ENCODE results near the gene CAMSAP2. TPM values are rescaled to one million over a fixed set of nuclear protein-coding genes. Genes with fewer than 3 reads are reported as not detected.

CAMSAP2 gene
- total and polyA plus RNA-seq, 5 donors from 2014 or later, result 0.13 to 8.4 (median 0.60) TPM

GRCh38 chr1:200834383-200834782 lies 95.7 kb downstream of the CAMSAP2 start:
- Histone ChIP-seq H3K27ac (ENCODE audit: insufficient read depth, low read length, poor library complexity, severe bottlenecking) (no peak overlapping the region), H3K36me3 (ENCODE audit: control insufficient read depth, insufficient read depth, low read length) (no peaks in the 10 kb centered on the region), H3K27me3 (ENCODE audit: control insufficient read depth, insufficient read depth, low read length) (no peaks in the 10 kb centered on the region), H3K4me1 (ENCODE audit: control insufficient read depth, insufficient read depth, low read length, poor library complexity, severe bottlenecking) (no peaks in the 10 kb centered on the region), H3K4me3 (ENCODE audit: low read depth, low read length) (no peak overlapping the region), H3K9me3 (ENCODE audit: control insufficient read depth in 2 of 2, low read length in 2 of 2) (no peaks in the 10 kb centered on the region)
- Mint-ChIP-seq H3K27ac (no peak overlapping the region), H3K4me1 (no peaks in the 10 kb centered on the region), H3K27me3 (no peaks in the 10 kb centered on the region), H3K4me3 (no peak overlapping the region), H3K9me3 (no peaks in the 10 kb centered on the region), H3K36me3 (peaks cover 12% of the 10 kb centered on the region)
- DNase-seq (no peak), ATAC-seq (ENCODE audit: low read depth in 2 of 2) (no peak)

- peaks cover 0 to 2% (median 0%) of the 10 kb centered on the region in 7 donors for H3K9me3 Mint-ChIP-seq
These were observed 97.5 kb downstream of the CAMSAP2 start for GRCh38 chr1:200836213-200836612.

GRCh38 chr1:200837931-200838571 lies 99.4 kb downstream of the CAMSAP2 start:
- peak in 2 of 3 donors; percentile 5 to 15 for DNase-seq

More at GRCh38 chr1:200836213-200836612, 97.5 kb downstream of the CAMSAP2 start:
- Mint-ChIP-seq H3K4me3 (no peak overlapping the region), H3K27ac (no peak overlapping the region), H3K36me3 (peaks cover 12% of the 10 kb centered on the region), H3K4me1 (no peaks in the 10 kb centered on the region), H3K27me3 (no peaks in the 10 kb centered on the region)
- H3K4me1 ChIP-seq (ENCODE audit: control insufficient read depth, insufficient read depth, low read length, poor library complexity, severe bottlenecking), result no peaks in the 10 kb centered on the region
- no peak overlapping the region for H3K27ac ChIP-seq (ENCODE audit: insufficient read depth, low read length, poor library complexity, severe bottlenecking)
- ATAC-seq (ENCODE audit: low read depth in 2 of 2), result no peak
- no peaks in the 10 kb centered on the region for H3K36me3 ChIP-seq (ENCODE audit: control insufficient read depth, insufficient read depth, low read length)
- no peaks in the 10 kb centered on the region for H3K9me3 ChIP-seq (ENCODE audit: control insufficient read depth in 2 of 2, low read length in 2 of 2)
- H3K4me3 ChIP-seq (ENCODE audit: low read depth, low read length), result no peak overlapping the region
- H3K27me3 ChIP-seq (ENCODE audit: control insufficient read depth, insufficient read depth, low read length), result no peaks in the 10 kb centered on the region
- DNase-seq, result no peak

GRCh38 chr1:200838676-200839445 lies 100.2 kb downstream of the CAMSAP2 start:
- Mint-ChIP-seq H3K4me1 (no peaks in the 10 kb centered on the region), H3K36me3 (peaks cover 12% of the 10 kb centered on the region), H3K9me3 (peaks cover 0 to 2% (median 0%) of the 10 kb centered on the region in 7 donors), H3K27me3 (no peaks in the 10 kb centered on the region), H3K27ac (peak overlapping the region in 1 of 3 donors; percentile 11), H3K4me3 (no peak overlapping the region)
- Histone ChIP-seq H3K36me3 (ENCODE audit: control insufficient read depth, insufficient read depth, low read length) (no peaks in the 10 kb centered on the region), H3K27me3 (ENCODE audit: control insufficient read depth, insufficient read depth, low read length) (no peaks in the 10 kb centered on the region), H3K27ac (ENCODE audit: insufficient read depth, low read length, poor library complexity, severe bottlenecking) (no peak overlapping the region), H3K4me3 (ENCODE audit: low read depth, low read length) (no peak overlapping the region), H3K9me3 (ENCODE audit: control insufficient read depth in 2 of 2, low read length in 2 of 2) (no peaks in the 10 kb centered on the region), H3K4me1 (ENCODE audit: control insufficient read depth, insufficient read depth, low read length, poor library complexity, severe bottlenecking) (no peaks in the 10 kb centered on the region)
- no peak for ATAC-seq (ENCODE audit: low read depth in 2 of 2)
- no peak for DNase-seq

More at GRCh38 chr1:200837931-200838571, 99.4 kb downstream of the CAMSAP2 start:
- Mint-ChIP-seq H3K9me3 (peaks cover 0 to 2% (median 0%) of the 10 kb centered on the region in 7 donors), H3K27ac (no peak overlapping the region), H3K4me1 (no peaks in the 10 kb centered on the region), H3K36me3 (peaks cover 12% of the 10 kb centered on the region), H3K27me3 (no peaks in the 10 kb centered on the region), H3K4me3 (no peak overlapping the region)
- Histone ChIP-seq H3K27ac (ENCODE audit: insufficient read depth, low read length, poor library complexity, severe bottlenecking) (no peak overlapping the region), H3K36me3 (ENCODE audit: control insufficient read depth, insufficient read depth, low read length) (no peaks in the 10 kb centered on the region), H3K4me1 (ENCODE audit: control insufficient read depth, insufficient read depth, low read length, poor library complexity, severe bottlenecking) (no peaks in the 10 kb centered on the region), H3K27me3 (ENCODE audit: control insufficient read depth, insufficient read depth, low read length) (no peaks in the 10 kb centered on the region), H3K4me3 (ENCODE audit: low read depth, low read length) (no peak overlapping the region), H3K9me3 (ENCODE audit: control insufficient read depth in 2 of 2, low read length in 2 of 2) (no peaks in the 10 kb centered on the region)
- ATAC-seq (ENCODE audit: low read depth in 2 of 2), result no peak

- no peaks in the 10 kb centered on the region for H3K27me3 Mint-ChIP-seq
- peaks cover 0 to 2% (median 0%) of the 10 kb centered on the region in 7 donors for H3K9me3 Mint-ChIP-seq
- Histone ChIP-seq H3K9me3 (ENCODE audit: control insufficient read depth in 2 of 2, low read length in 2 of 2) (no peaks in the 10 kb centered on the region), H3K4me3 (ENCODE audit: low read depth, low read length) (no peak overlapping the region), H3K36me3 (ENCODE audit: control insufficient read depth, insufficient read depth, low read length) (peaks cover 3% of the 10 kb centered on the region), H3K27me3 (ENCODE audit: control insufficient read depth, insufficient read depth, low read length) (no peaks in the 10 kb centered on the region), H3K4me1 (ENCODE audit: control insufficient read depth, insufficient read depth, low read length, poor library complexity, severe bottlenecking) (no peaks in the 10 kb centered on the region), H3K27ac (ENCODE audit: insufficient read depth, low read length, poor library complexity, severe bottlenecking) (no peak overlapping the region)
- no peak for DNase-seq
- H3K4me1 Mint-ChIP-seq, result no peaks in the 10 kb centered on the region
- ATAC-seq (ENCODE audit: low read depth in 2 of 2), result no peak
- no peak overlapping the region for H3K4me3 Mint-ChIP-seq
- no peak overlapping the region for H3K27ac Mint-ChIP-seq
- H3K36me3 Mint-ChIP-seq, result peaks cover 19% of the 10 kb centered on the region
These were observed 106.7 kb downstream of the CAMSAP2 start for GRCh38 chr1:200845360-200845759.

- Mint-ChIP-seq H3K36me3 (peaks cover 19% of the 10 kb centered on the region), H3K4me3 (no peak overlapping the region), H3K27ac (no peak overlapping the region), H3K27me3 (no peaks in the 10 kb centered on the region), H3K4me1 (no peaks in the 10 kb centered on the region), H3K9me3 (no peaks in the 10 kb centered on the region)
- Histone ChIP-seq H3K4me3 (ENCODE audit: low read depth, low read length) (no peak overlapping the region), H3K9me3 (ENCODE audit: control insufficient read depth in 2 of 2, low read length in 2 of 2) (no peaks in the 10 kb centered on the region), H3K36me3 (ENCODE audit: control insufficient read depth, insufficient read depth, low read length) (peaks cover 3% of the 10 kb centered on the region), H3K27ac (ENCODE audit: insufficient read depth, low read length, poor library complexity, severe bottlenecking) (no peak overlapping the region), H3K4me1 (ENCODE audit: control insufficient read depth, insufficient read depth, low read length, poor library complexity, severe bottlenecking) (no peaks in the 10 kb centered on the region), H3K27me3 (ENCODE audit: control insufficient read depth, insufficient read depth, low read length) (no peaks in the 10 kb centered on the region)
- ATAC-seq (ENCODE audit: low read depth in 2 of 2) (no peak), DNase-seq (no peak)
These were observed 107.7 kb downstream of the CAMSAP2 start for GRCh38 chr1:200846398-200846797.

GRCh38 chr1:200849430-200849829 lies 110.7 kb downstream of the CAMSAP2 start:
- ATAC-seq (ENCODE audit: low read depth in 2 of 2) (no peak), DNase-seq (no peak)
- no peak overlapping the region for H3K4me3 Mint-ChIP-seq
- no peaks in the 10 kb centered on the region for H3K27me3 Mint-ChIP-seq
- Histone ChIP-seq H3K9me3 (ENCODE audit: control insufficient read depth in 2 of 2, low read length in 2 of 2) (no peaks in the 10 kb centered on the region), H3K36me3 (ENCODE audit: control insufficient read depth, insufficient read depth, low read length) (peaks cover 3% of the 10 kb centered on the region), H3K27me3 (ENCODE audit: control insufficient read depth, insufficient read depth, low read length) (no peaks in the 10 kb centered on the region), H3K27ac (ENCODE audit: insufficient read depth, low read length, poor library complexity, severe bottlenecking) (no peak overlapping the region), H3K4me1 (ENCODE audit: control insufficient read depth, insufficient read depth, low read length, poor library complexity, severe bottlenecking) (no peaks in the 10 kb centered on the region), H3K4me3 (ENCODE audit: low read depth, low read length) (no peak overlapping the region)
- H3K4me1 Mint-ChIP-seq, result no peaks in the 10 kb centered on the region
- H3K9me3 Mint-ChIP-seq, result no peaks in the 10 kb centered on the region
- H3K36me3 Mint-ChIP-seq, result peaks cover 23% of the 10 kb centered on the region
- no peak overlapping the region for H3K27ac Mint-ChIP-seq

Measured in CD4-positive, CD25-positive, alpha-beta regulatory T cell (primary cell).